ENCODE data around the gene KIAA0753.

Gene KIAA0753

GRCh38 chr17:6670571-6670970, 30.1 kb upstream of the KIAA0753 start:
- H3K4me3 ChIP-seq (ENCODE audit: control insufficient read depth, low read depth, low read length) = no peak overlapping the region
- DNase-seq (ENCODE audit: low read depth) = no peak
- no peak for TF ChIP-seq CTCF (conservative IDR thresholded peaks at IDR 0.05; ENCODE audit: control insufficient read depth, insufficient read depth, low read depth, low read length)

GRCh38 chr17:6669479-6670212, 29.1 kb upstream of the KIAA0753 start:
- DNase-seq (ENCODE audit: low read depth) = no peak
- TF ChIP-seq CTCF (conservative IDR thresholded peaks at IDR 0.05; ENCODE audit: control insufficient read depth, insufficient read depth, low read depth, low read length) = no peak
- H3K4me3 ChIP-seq (ENCODE audit: control insufficient read depth, low read depth, low read length) = no peak overlapping the region

DNA sequence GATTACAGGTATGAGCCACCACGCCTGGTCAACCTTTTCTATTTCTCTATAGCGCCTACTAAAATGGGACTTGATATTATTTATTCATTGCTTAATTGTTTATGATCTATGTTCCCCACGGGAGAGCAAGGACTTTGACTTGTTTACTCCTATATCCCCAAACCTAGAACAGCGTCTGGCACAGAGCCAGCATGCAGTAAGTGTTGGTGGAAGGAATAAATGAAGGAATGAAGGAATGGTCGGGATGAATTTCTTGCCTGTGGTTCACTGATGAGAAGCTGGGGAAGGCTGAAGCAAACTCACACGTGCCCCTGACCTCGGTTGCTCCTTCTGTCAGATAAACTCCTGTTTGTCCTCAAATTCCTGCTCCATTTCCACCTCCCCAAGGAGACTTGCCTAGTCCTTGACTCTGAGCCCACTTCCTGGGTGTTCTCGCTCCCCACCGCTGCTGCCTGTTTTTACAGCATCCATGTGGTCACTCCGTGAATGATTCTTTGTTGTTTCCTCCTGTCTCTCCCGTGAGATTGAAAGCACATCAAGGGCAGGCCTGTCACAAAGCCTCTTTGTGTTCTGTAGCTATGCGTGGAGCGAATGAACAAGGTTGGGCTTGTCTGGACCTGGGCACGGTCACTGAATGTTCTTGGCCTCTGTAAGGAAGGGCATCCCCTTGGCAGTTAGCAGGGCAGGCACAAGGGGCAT, 28.4 kb upstream of the KIAA0753 start:
- no peak overlapping the region for H3K4me3 ChIP-seq (ENCODE audit: control insufficient read depth, low read depth, low read length)
- no peak for DNase-seq (ENCODE audit: low read depth)
- no peak for TF ChIP-seq CTCF (conservative IDR thresholded peaks at IDR 0.05; ENCODE audit: control insufficient read depth, insufficient read depth, low read depth, low read length)

DNA sequence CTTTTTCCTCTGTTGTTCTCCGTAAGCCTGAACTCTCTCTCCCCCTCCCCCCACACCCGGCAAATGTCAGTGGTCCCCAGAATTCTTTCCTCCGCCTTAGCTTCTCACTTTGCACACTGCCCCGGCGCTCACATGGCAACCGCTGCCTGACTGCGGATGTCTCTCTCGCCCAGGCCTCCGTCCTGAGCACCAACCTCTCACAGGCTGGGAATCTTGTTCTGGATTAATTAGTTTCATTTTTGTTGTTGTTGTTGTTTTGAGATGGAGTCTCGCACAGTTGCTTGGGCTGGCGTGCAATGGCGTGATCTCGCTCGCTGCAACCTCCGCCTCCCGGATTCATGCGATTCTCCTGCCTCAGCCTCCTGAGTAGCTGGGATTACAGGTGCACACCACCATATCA, 27.7 kb upstream of the KIAA0753 start:
- H3K4me3 ChIP-seq (ENCODE audit: control insufficient read depth, low read depth, low read length) = no peak overlapping the region
- TF ChIP-seq CTCF (conservative IDR thresholded peaks at IDR 0.05; ENCODE audit: control insufficient read depth, insufficient read depth, low read depth, low read length) = no peak
- no peak for DNase-seq (ENCODE audit: low read depth)

- H3K4me3 ChIP-seq (ENCODE audit: control insufficient read depth, low read depth, low read length) = no peak overlapping the region
- DNase-seq (ENCODE audit: low read depth) = no peak
- TF ChIP-seq CTCF (conservative IDR thresholded peaks at IDR 0.05; ENCODE audit: control insufficient read depth, insufficient read depth, low read depth, low read length) = no peak
Measured at GRCh38 chr17:6667516-6667915, 27.0 kb upstream of the KIAA0753 start.

DNA sequence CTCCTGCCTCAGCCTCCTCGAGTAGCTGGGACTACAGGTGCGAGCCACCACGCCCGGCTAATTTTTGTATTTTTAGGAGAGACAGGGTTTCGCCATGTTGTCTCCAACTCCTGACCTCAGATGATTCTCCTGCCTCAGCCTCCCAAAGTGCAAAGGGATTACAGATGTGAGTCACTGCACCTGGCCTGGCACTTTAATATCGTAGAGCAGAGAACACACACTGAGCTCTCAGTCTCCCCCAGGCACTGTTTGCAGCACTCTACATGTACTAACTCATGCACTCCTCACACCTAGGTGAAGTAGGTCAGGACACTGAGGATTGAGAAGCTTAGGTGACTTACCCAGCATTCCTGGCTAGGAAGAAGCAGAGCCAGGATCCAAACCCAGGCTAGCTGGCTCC, 26.0 kb upstream of the KIAA0753 start:
- no peak overlapping the region for H3K4me3 ChIP-seq (ENCODE audit: control insufficient read depth, low read depth, low read length)
- no peak for TF ChIP-seq CTCF (conservative IDR thresholded peaks at IDR 0.05; ENCODE audit: control insufficient read depth, insufficient read depth, low read depth, low read length)
- DNase-seq (ENCODE audit: low read depth) = no peak
